Ovary (tissue), 3 donors: Measurements from ENCODE around the gene RAB17.

ENCODE experiments used
- CTCF ChIP-seq, 3 donors: fragments of 450-650 bp in 2 of 3; fragments of 200-600 bp in 1 of 3; IDR thresholded peaks; one replicate each; pipeline versions ENCODE4 v1.5.1 to v1.8.0; 2016 to 2022; ENCODE audit warnings: antibody characterized with exemption in 3 of 3, mild to moderate bottlenecking in 1 of 3
- EP300 ChIP-seq: sonication (generic); formaldehyde crosslinking; IDR thresholded peaks from one replicate; pipeline ENCODE4 v1.6.1; 2017; ENCODE audit warnings: antibody characterized with exemption
- donor health status: DM: no; HTN: no; CAD: no.

GRCh38 chr2:237600205-237600846 is 9.8 kb upstream of the RAB17 start:
- peak in 2 of 3 donors; percentile 5 to 42 for TF ChIP-seq CTCF (IDR thresholded peaks at IDR 0.05)
- TF ChIP-seq EP300 = no peak
